Measurements from ENCODE around the gene MKKS.
"Not testable (repeated sequence)": the region's sequence is repeated elsewhere in the genome, so short reads cannot be mapped to it uniquely, and the experiment has no call there.

MKKS gene

DNA sequence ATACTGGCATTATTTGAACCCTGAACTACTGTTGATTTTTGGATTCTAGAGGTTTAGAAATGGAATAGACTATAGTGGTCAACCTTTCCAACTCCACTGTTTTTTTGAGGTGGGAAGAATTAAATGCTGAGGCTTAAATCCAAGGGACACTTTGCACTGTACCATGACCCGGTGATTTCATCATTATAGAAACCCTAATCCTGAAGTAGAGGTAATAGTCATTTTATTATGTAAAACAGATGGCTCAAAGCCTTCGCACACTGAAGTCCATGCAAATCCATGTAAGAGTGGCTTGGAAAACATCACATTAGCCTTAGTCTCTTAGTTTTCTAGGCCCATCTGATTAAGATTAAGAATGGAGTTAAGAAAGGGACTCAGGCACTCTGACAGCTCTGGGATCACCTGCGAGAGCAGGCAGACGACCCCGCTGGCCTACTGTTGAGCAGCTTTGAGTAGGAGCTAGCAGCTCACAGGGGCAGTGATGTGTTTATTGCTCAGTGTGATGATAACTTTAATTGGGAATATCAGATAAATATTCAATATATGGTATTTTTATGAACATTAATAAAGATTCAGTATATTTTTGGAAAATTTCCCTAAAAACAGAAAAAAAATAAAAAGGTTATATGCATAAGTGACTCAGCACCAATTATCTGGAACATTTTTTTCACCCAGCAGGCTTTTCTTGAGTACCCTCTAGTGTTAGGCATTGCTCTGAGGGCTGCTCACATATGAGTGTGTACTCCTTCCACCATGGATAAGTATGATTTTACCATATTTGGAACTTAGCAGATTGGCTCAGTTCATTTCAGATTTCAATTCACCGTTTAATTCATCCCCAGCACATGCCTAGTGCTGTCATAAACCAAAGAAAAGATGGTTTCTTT is 14.5 kb upstream of the MKKS start:
- FAIRE-seq = no peak

DNA sequence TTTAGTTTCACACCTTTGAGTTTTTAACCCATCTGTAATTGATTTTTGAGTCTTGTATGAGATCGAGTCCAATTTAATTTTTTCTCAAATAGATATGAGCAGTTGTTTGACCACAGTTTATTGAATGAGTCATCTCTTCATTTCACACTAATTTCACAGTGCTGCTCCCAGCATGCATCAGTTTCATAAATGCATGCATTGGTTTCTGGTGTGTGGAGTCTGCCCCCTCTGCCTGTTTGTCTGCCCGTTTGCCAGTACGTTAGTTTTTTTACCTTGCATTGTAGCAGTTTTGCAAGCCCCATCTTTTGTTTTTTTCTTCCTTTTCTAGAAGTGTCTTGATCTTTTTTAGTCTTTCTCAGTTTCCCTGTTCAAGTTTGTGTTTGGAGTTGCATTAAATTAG is 13.0 kb upstream of the MKKS start:
- no peak for FAIRE-seq

DNA sequence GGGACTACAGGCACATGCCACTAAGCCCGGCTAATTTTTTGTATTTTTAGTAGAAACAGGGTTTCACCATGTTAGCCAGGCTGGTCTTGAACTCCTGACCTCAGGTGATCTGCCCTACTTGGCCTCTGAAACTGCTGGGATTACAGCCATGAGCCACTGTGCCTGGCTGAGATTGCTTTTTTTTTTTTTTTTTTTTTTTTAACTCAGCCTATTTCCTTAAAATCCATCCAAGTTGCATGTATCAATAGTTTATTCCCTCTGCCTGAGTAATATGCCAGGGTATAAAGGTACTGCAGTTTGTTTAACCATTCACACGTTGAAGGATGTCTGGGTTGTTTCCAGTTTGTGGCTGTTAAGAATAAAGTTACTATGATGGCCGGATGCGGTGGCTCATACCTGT is 11.7 kb upstream of the MKKS start:
- FAIRE-seq = no peak

DNA sequence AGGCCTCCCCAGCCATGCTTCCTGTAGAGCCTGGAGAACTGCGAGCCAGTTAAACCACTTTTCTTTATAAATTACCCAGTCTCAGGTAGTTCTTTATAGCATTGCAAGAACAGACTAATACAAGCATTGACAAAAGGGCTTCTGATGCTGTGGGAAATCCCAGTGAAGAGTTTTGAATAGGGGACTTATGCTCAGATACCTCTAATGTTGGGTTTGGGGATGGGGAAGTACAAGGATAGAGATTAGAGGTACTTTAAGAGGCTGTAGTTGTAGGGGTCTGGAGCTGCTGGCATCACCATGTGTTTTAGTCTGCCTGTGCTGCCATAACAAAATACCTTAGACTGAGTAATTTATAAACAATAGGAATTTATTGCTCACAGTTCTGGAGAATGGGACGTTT is 9.9 kb upstream of the MKKS start:
- FAIRE-seq = no peak

DNA sequence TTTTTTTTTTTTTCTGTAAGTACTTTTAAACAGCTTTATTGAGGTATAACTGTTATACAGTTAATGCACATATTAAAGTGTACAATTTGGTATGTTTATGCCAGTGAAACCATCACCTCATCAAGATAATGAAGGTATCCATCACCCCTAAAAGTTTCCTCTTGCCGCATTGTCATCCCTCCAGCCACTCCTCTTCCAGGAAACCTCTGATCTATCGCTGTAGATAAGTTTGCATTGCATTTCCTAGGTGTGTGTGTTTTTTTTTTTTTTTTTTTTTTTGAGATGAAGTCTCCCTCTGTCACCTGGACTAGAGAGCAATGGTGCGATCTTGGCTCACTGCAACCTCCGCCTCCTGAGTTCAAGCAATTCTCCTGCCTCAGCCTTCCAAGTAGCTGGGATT is 4.2 kb upstream of the MKKS start:
- FAIRE-seq = no peak

DNA sequence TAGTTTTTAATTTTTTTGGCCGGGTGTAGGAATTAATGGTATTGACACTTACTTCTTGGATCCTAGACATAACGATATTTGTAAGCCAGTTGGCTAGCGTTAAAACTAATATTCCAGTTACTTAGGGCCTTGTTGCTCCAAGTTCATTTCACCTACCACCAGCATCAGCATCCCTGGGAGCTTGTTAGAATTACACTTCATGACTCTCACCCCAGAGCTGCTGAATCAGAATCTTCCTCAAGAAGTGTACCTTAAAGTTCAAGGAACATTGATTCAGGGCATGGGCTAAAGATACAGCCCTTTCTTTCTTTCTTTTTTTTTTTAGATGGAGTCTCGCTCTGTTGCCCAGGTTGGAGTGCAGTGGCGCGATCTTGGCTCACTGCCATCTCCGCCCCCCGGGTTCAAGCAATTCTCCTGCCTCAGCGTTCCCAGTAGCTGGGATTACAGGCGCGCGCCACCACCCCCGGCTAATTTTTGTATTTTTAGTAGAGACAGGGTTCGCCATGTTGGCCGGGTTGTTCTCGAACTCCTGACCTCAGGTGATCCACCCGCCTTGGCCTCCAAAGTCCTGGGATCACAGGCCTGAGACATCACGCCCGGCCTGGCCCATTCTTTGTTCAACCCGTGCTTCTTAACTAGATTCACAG is 2.2 kb upstream of the MKKS start:
- FAIRE-seq = no peak

DNA sequence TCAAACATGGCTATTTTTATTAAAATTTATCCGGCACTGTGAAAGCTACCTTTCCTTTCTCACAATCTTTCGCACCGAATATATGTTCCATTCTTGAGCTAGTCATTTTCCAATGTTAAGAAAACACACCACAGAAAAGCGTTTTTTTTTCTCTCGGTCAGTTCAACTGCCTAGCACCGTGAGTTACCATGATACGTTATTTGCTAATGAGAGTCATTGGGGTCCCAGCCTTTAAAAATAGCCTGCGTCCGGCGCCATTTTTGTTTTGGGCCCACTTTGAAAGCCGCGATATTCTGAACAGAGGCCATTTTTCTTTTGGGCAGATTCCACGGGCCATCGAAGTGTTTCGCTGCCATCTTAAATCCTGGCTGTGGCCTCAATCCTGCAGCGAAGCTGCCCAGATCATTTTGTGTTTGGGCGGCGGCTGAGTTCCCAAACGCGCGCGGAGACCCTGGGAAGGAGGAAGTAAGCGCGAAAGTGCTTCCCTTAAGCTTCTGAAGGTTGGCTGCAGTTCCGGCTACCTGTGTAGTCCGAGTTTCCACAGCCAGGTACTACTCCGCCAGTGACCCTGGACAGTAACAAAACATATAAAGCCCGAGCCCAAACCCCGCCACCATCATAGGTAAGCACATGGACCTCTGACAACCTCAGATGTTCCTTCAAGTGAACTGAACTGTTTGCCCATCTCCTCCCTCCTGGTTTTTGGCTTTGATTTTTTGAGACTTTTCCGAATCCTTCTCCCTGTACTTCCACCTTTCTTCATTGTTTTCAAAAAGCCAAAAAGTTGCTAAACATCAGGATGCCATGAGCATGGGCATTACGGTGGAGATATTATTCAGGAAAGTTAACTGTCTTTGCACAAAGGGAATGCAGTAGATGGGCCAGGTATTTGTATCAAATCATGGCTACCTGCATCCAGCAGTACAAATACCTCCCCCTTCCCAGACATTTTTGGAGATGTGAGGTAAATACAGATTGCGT is 1.1 kb upstream of the MKKS start, which contains the start of gene SLX4IP:
Gene SLX4IP, plus strand, starts transcription at position 474 of the 981 bp plus-strand sequence. CDS start 22,900 bp downstream, outside the sequence.
- peak; percentile 97 for FAIRE-seq

DNA sequence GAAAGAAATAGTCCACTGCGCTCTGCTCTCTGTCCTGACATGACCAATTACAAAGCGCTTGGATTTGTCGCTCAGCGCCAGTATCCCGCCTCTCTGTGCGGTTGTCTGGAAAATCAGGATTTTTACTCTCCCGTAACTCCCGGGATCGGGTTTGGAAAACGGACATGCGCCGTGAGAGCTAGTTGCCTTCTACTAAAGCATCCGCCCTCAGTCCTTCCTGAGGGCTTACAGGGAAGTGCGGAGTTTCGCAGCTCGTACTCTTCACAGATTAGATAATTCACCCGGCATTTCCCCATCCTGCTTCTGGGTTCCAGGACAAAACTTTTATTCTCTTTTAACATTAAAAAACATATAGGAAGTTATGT is 427 bp upstream of the MKKS start:
- peak; percentile 93 for FAIRE-seq

DNA sequence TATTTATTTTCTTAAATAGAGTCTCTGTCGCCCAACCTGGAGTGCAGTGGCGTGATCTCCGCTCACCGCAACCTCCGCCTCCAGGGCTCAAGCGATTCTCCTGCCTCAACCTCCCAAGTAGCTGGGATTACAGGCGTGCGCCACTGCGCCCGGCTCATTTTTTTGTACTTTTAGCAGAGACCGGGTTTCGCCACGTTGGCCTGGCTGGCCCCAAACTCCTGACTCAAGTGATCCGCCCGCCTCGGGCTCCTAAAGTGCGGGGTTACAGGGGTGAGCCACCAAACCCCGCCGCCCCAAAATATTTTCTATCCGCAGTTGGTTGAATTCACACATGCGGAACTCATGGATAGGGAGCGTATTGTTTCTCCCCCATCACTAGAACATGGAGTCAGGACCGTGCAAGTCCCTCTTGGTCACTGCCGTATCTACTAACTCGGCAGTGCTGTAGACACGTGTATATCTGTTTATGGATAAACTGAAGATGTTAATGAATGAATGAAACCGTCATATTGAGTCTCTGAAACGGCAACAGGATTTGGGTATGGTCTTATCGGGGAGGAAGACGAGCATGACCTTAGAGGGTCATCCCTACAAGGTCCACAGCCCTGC is 904 bp downstream of the MKKS start:
- no peak for FAIRE-seq

DNA sequence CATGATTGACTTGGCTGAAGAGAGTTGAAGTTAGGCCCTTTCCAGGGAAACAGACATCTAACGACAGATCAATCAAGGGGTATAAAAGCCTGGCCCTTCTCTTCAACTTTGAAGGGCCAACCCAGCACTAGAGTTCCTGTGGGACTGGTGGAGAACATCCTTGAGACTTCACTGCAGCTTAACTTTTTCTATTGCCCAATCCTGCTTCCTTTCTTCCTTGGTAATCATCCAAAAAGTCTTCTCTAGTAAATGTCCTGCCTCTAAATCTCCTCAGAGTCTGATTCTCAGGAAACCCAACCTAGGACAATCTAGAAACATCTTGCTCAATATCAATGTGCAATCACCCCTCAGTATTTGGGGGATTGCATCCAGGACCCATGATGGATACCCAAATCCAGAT is 1.9 kb downstream of the MKKS start:
- no peak for FAIRE-seq

DNA sequence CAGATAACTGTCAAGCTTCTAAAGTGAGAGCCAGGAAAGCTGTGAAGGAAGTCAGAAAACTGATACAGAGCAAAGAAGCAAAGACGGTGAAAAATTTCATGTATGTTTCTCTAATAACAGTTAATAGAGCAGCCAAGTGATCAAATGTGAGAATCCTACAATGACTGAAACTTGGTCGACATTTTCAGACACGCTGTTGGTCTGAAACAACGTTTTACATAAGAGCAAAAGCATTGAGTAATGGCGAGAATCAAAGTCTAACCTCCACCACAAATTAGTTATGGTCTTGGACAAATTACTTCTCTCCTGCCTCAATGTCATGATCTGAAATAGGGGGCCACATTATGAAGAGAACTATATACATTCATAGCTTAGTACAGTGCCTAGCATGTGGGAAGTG is 3.3 kb downstream of the MKKS start:
- no peak for FAIRE-seq

DNA sequence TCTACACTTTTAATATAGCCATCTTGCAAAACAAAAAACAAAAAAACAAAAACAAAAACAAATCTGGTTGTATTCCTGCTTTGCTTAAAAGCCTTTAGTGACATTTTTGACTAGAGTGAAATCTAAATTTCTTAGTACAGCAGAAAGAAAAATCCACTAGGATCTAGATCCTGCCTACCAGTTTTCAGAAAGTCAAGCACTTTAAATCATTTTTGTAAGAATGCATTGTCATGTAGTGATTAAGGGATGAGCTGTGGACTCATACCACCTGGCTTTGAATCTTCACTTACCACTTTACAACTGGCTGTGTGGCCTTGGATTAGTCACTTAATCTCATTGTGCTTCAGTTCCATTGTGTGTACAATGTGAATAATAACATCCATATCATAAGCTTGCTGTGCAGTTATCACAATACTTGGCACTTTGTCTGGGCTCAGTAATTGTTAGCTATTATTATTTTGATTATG is 4.0 kb downstream of the MKKS start:
- no peak for FAIRE-seq

DNA sequence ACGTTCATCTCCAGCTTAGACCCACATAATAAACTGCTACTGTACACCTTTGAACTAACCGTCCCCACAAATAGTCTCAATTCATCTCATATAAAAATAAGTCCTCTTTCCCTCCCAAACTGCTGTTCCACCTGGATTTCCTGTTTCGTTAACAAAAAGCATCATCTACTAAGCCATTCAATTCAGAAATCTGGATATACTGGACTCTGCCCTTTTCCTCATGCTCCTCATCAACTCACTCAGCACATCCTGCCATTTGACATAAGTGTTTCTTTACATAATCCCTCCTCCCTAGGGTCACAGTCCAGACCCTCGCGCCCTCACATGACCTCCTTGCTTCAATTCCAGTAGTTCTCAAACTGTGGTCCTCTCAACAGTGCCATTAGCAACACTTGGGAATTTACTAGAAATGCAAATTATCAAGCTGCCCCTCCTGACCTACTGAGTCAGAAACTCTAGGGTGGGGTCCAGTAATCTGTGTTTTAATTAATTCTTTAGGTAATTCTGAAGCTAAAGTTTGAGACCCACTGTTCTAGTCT is 4.5 kb downstream of the MKKS start:
- no peak for FAIRE-seq

DNA sequence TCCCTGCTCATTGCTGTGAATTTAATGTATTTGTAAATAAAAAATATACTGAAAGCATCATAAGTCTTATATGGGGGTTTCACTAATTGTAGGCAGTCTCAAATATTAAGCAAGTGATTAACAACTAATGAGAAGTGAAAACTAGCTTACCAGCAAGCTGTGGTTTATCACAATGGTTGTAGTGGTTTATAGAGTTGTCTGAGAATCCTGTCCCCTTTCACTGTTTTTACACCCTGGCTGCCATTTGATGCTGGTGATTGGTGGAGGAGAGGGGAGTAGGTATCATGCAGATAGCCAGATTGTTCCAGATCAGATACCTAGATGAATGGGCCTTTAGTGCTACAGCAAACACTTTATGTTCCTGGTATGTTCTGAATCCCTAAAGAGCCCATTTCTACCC is 6.0 kb downstream of the MKKS start:
- no peak for FAIRE-seq

DNA sequence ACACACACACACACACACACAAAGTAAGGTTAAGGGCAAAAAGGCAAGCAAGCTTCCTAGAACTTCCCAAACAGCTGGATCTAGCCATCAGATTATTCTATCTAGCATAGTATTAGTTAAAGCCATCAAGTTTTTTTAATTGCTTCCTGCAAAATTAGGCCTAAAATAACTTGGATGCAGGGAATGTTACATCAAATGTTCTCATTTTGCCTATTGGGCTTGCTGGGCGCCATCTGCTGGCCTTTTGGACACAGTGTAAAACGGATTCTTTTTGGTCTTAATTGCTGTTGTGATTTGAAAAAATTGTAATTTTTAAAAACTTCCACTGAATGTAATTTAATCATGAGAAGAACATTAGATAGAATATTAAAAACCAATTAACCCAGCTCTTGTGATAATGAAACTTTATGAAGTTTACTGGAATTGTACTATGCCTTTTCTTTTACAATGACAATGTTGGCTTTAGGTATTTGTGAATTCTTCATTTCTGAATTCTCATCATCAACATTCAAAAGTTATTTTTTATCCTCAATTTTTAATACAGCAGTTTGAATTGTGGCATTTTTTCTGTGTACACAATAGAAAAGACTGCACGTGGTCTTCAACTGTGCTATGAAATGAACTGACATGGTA is 6.8 kb downstream of the MKKS start:
- FAIRE-seq = peak; percentile 94

DNA sequence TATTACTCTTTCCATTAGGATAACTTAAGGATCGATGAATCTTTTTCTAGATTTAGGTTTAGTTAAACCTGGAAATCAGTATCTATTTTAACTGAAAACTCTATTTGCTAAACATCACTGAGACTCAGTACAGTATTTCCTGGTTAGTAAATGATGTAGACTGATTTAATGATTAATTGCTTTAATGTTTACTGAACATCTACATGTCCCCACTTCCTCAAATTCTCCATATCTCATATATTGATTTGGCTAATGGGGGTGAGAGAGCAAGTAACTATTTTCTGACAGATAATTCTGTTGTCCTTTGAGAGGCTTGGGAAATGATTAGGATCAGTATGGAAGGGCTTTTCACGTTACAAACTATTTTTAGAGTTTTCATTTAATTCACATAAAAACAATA is 10.3 kb downstream of the MKKS start:
- no peak for FAIRE-seq

DNA sequence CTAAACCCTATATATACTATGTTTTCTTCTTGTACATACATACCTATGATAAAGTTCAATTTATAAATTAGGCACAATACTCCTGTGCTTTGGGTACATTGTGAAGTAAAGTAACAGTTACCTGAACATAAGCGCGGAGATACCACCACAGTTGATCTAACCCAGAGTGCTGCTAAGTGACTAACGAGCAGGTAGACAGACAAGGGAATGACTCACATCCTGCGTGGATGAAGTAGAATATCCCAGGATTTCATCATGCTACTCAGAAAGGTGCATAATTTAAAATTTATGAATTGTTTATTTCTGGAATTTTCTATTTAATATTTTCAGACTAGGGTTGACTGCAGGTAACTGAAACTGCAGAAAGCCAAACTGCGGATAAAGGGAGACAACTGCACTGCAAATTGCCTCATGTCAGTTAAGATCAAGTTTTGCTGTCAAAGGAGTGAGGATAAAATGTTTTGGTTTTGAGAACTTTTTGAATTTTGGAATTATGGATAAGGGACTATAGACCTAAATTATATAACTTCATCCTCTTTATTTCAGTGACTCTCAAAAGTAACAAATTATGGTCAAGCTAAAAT is 14.4 kb downstream of the MKKS start:
- no peak for FAIRE-seq

DNA sequence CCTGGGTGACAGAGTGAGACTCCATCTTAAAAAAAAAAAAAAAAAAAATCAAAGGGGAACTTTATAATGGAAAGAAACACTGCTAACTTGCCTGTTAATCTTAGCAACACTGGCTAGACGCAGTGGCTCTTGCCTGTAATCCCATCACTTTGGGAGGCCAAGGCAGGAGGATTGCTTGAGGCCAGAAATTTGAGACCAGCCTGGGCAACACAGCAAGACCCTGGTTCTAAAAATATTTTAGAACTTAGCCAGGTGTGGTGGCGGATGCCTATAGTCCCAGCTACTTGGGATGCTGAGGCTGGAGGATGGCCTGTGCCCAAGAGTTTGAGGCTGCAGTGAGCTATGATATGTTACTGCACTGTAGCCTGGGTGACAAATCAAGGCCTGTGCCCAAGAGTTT is 16.8 kb downstream of the MKKS start:
- not testable (repeated sequence) for FAIRE-seq

DNA sequence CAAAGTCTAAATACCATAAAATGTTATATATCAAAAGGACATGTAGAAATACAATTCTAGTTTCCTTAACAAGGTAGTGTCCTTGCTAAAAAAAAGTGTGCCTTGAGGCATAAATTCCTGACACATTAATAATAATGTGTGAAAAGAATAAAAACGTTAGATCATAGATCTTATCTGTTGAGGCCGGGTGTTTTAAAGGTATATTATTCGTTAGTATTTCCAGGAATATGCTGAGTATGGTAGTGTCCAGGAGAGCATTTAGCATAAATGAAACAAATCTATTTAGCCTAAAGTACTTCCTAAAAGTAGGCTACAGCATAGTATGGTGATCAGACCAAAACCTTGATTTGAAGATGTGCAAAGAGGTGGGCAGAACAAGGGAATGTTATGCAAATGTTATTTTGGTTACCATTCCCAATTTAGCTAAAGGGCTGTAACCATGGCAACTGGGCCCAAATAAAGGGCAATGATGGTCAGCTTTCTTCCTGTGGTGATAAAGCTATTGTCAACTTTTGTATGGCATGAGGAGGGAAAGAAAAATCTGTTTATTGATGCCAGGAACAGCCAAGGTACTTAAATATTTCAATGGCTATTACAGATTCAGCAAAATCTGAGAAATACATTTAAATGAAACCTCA is 18.9 kb downstream of the MKKS start:
- FAIRE-seq = no peak

DNA sequence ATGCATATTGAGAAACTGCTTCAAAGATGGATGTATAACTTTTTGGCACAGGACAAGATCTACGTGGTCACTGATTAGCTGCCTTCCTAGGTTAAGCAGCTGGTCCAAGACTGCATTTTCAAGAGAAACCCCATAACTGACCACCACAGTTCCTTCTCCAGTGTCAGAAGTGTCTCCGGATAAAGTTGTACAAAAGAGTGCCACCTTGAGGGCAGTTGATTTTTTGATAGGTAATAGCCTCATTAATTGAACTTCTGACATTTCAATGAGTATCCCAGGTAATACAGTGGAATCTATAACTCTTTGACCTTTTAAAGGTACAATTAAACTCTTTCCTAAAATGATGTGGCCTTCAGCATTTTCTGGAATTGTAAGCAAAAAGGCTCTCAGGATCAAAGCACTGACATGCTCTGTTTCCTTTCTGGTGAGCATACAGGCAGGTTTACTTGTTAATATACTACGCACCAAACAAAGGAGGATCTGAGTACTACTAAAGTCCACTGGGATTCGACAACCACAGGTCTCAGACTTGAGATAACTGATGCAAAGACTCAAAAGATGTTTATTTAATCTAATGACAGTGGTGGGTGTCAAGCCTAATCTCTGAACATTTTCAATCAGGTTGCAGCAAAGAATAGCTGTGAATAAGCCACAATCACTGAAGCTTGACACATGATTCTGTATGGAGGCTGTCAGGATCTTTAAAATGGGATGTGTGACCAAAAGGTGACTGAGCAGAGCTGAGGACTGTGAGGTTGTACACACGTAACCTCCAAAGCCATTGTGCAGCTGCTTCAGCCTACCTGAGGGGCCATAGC is 21.2 kb downstream of the MKKS start:
- no peak for FAIRE-seq

All from G401.6 (cell line).